A549 (cell line): ENCODE results near the gene EGFL8. TPM values are rescaled to one million over a fixed set of nuclear protein-coding genes. Genes with fewer than 3 reads are reported as not detected.
"Not testable (repeated sequence)": the region's sequence is repeated elsewhere in the genome, so short reads cannot be mapped to it uniquely, and the experiment has no call there.

Experiments used
- ATAC-seq, 2 experiments: fragments of 200-7000 bp in 1 of 2; fragments of >200 bp in 1 of 2; cut with Nextera tagmentation in 1 of 2; cut with Tn5 transposase in 1 of 2; 3 replicates each; pipeline versions ENCODE4 v1.8.0 to v1.9.1; 2018 to 2020; ENCODE audit warnings: mild to moderate bottlenecking in 1 of 2, moderate library complexity in 1 of 2
- CTCF ChIA-PET: fragments of 300-600 bp; sonication (Branson Sonifier 250); formaldehyde crosslinking; extraction: SDS; loops from one replicate; lab custom pipeline; 2021; ENCODE audit warnings: antibody characterized with exemption, inconsistent platforms; lab: Yijun Ruan, JAX
- POLR2A ChIA-PET: fragments of 350-600 bp; formaldehyde crosslinking; extraction: SDS; loops from one replicate; lab custom pipeline; 2021; ENCODE audit warnings: antibody characterized with exemption, inconsistent platforms; lab: Yijun Ruan, JAX
- DNase-seq, 2 experiments: peaks; one replicate each; pipeline versions ENCODE4 v3.0.0 to v3.0.0-alpha.2; 2011 to 2016; ENCODE audit warnings: low read depth in 1 of 2, low spot score in 1 of 2
- FAIRE-seq: peaks from 2 replicates; lab custom pipeline; 2011; peaks lifted over from hg19 to GRCh38; lab: Jason Lieb, UNC
- H3K27ac ChIP-seq, 2 experiments: fragments of >200 bp; sonication (Bioruptor Twin); formaldehyde crosslinking; 3 replicates each; pipeline ENCODE4 v1.5.1; 2016 to 2017
- H3K4me1 ChIP-seq: fragments of >200 bp; sonication (Bioruptor Twin); formaldehyde crosslinking; 3 replicates; pipeline ENCODE4 v1.6.1; 2016
- H3K4me2 ChIP-seq: fragments of >200 bp; sonication (Bioruptor Twin); formaldehyde crosslinking; 3 replicates; pipeline ENCODE4 v1.6.1; 2016
- H3K4me3 ChIP-seq: fragments of >200 bp; sonication (Bioruptor Twin); formaldehyde crosslinking; 3 replicates; pipeline ENCODE4 v1.5.1; 2016
- H3K9me3 ChIP-seq: fragments of >200 bp; sonication (Bioruptor Twin); formaldehyde crosslinking; 3 replicates; pipeline ENCODE4 v1.6.1; 2016
- BHLHE40 ChIP-seq: IDR thresholded peaks from 2 replicates; pipeline ENCODE4 v1.6.1; 2012; ENCODE audit warnings: low read depth, low read length, inconsistent platforms
- EHMT2 ChIP-seq: fragments of 200-600 bp; sonication (generic); IDR thresholded peaks from 2 replicates; pipeline ENCODE4 v1.6.1; 2016; ENCODE audit warnings: antibody characterized with exemption, low read depth, mild to moderate bottlenecking, moderate library complexity
- EP300 ChIP-seq, 2 experiments: fragments of >200 bp; sonication (Bioruptor Twin); formaldehyde crosslinking; IDR thresholded peaks; 2 replicates in 1 of 2; 3 replicates in 1 of 2; pipeline ENCODE4 v1.6.1; 2016 to 2017
- FOSL2 ChIP-seq, 2 experiments: fragments of 450-650 bp in 1 of 2; fragments of >200 bp in 1 of 2; sonication (Bioruptor Twin) in 1 of 2; formaldehyde crosslinking; IDR thresholded peaks; 2 replicates each; pipeline versions ENCODE4 v1.5.0 to v1.6.1; 2016 to 2020; ENCODE audit warnings: mild to moderate bottlenecking in 1 of 2, moderate library complexity in 1 of 2
- FOXS1 ChIP-seq: fragments of 250-450 bp; sonication (Bioruptor Pico); IDR thresholded peaks from 2 replicates; pipeline ENCODE4 v1.5.0; 2020; ENCODE audit warnings: mild to moderate bottlenecking, moderate library complexity
- GATA3 ChIP-seq: IDR thresholded peaks from 2 replicates; pipeline ENCODE4 v1.6.1; 2012; ENCODE audit warnings: borderline replicate concordance
- JUN ChIP-seq, 2 experiments: fragments of >200 bp; sonication (Bioruptor Twin); formaldehyde crosslinking; IDR thresholded peaks; 2 replicates in 1 of 2; 3 replicates in 1 of 2; pipeline ENCODE4 v1.6.1; 2016 to 2017
- KDM5A ChIP-seq: fragments of 200-600 bp; sonication (generic); IDR thresholded peaks from 2 replicates; pipeline ENCODE4 v1.6.1; 2016; ENCODE audit warnings: antibody characterized with exemption, mild to moderate bottlenecking
- MAZ ChIP-seq: fragments of 150-350 bp; IDR thresholded peaks from 2 replicates; pipeline ENCODE4 v1.6.1; 2014; ENCODE audit warnings: antibody characterized with exemption, low read depth, low read length, borderline replicate concordance
- NPAS2 ChIP-seq: fragments of 250-450 bp; sonication (Bioruptor Pico); IDR thresholded peaks from 2 replicates; pipeline ENCODE4 v1.8.0; 2022; ENCODE audit warnings: mild to moderate bottlenecking, moderate library complexity, borderline replicate concordance
- NR3C1 ChIP-seq: fragments of >200 bp; sonication (Bioruptor Twin); formaldehyde crosslinking; IDR thresholded peaks from 3 replicates; pipeline ENCODE4 v1.6.1; 2017
- POLR2A ChIP-seq: IDR thresholded peaks from 2 replicates; pipeline ENCODE4 v1.6.1; 2012; ENCODE audit warnings: mild to moderate bottlenecking, low read length
- POLR2AphosphoS2 ChIP-seq: conservative IDR thresholded peaks from 2 replicates; pipeline ENCODE4 v1.6.1; 2012; ENCODE audit warnings: low read length, improper control_type of control experiment, inconsistent platforms
- RAD21 ChIP-seq, 2 experiments: fragments of >200 bp in 1 of 2; sonication (Bioruptor Twin) in 1 of 2; formaldehyde crosslinking in 1 of 2; IDR thresholded peaks in 1 of 2; conservative IDR thresholded peaks in 1 of 2; 2 replicates in 1 of 2; 3 replicates in 1 of 2; pipeline ENCODE4 v1.6.1; 2012 to 2018; ENCODE audit warnings: inconsistent platforms in 1 of 2
- RFX5 ChIP-seq: fragments of 450-650 bp; IDR thresholded peaks from 2 replicates; pipeline ENCODE4 v1.7.1; 2014; ENCODE audit warnings: antibody characterized with exemption, mild to moderate bottlenecking, moderate library complexity
- RNF2 ChIP-seq: fragments of 200-600 bp; sonication (generic); IDR thresholded peaks from 2 replicates; pipeline ENCODE4 v1.6.1; 2016; ENCODE audit warnings: low read depth, mild to moderate bottlenecking, antibody characterized with exemption, moderate library complexity, borderline replicate concordance
- TFCP2L1 ChIP-seq: fragments of 250-450 bp; sonication (Bioruptor Pico); IDR thresholded peaks from 2 replicates; pipeline ENCODE4 v1.5.0; 2021; ENCODE audit warnings: mild to moderate bottlenecking
- ZNF302 ChIP-seq: fragments of 250-450 bp; sonication (Bioruptor Pico); IDR thresholded peaks from 2 replicates; pipeline ENCODE4 v1.9.0; 2021; ENCODE audit warnings: inconsistent platforms, mild to moderate bottlenecking, moderate library complexity
- WGBS: methylation state at CpG from one replicate; pipeline ENCODE4 v1.1.6; 2017; ENCODE audit errors: missing lambda C conversion rate; 5-methylcytosine and 5-hydroxymethylcytosine counted together
- polyA plus RNA-seq, 4 experiments: library from polyadenylated mRNA; depleted of rRNA in 3 of 4; stranded (reverse); fragments of >200 nt; fragmentation: RNase III in 1 of 4; extraction: RNeasy Plus Mini Kit Qiagen cat#74134 plus additional on column Dnase treatment in 1 of 4; gene quantifications; 2 replicates in 3 of 4; 3 replicates in 1 of 4; pipeline ENCODE4 v1.2.3, GENCODE V29; 2011 to 2017
- TF ChIP-seq, protein P1 (sequence below): IDR thresholded peaks from 2 replicates; pipeline ENCODE4 v1.6.1; 2012
- TF ChIP-seq, protein P2 (sequence below): fragments of >200 bp; sonication (Bioruptor Twin); formaldehyde crosslinking; IDR thresholded peaks from 3 replicates; pipeline ENCODE4 v1.5.1; 2016

EGFL8 gene
- polyA plus RNA-seq, 2 of the 4 experiments (the other 2 are of a cell fraction), result 2.0 to 3.1 TPM

DNA sequence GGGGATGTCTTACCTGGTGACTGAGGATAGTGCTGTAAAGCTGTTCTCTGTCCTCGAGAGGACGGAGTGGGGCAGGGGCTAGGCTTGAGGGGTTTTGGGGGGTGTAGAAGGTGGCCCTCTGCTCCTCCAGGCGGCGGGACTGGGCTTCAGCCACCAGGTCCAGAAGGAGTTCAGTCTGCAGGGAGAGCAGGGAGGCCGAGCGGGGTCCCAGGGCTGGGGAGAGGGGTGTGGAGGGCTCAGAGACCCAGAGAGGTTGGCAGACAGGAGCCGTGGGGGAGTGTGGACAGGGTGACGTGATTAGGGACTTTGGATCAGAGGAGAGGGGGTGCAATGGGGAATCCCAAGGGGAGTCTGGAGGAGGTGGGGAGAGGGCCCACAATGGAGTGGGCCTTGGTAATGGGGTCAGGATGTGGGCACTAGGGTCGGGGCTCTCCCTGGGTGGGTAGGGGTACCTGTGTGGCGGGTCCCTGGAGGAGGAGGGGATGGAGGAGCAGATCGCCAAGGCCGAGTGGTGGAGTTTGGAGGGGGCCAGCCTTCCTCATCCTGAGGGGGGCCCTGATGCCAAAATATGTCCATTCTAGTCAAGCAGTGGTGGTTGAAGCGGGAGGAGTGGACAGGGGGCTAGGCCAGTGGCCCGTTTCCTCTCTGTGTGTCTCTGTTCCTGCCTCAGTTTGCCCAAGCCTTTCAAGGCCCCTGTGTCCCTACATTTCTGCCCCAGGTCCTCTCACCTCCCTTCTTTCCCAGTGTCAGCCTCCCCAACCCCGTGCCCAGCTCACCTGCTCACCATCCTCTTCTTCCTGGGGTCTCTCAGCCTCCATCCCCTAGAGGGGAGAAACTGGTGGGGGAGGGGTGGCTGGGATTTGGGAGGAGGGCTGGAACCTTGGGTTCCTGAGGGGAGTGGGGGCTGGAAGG lies 27.6 kb downstream of the EGFL8 start (continued):
- TF ChIP-seq, protein P1, sequence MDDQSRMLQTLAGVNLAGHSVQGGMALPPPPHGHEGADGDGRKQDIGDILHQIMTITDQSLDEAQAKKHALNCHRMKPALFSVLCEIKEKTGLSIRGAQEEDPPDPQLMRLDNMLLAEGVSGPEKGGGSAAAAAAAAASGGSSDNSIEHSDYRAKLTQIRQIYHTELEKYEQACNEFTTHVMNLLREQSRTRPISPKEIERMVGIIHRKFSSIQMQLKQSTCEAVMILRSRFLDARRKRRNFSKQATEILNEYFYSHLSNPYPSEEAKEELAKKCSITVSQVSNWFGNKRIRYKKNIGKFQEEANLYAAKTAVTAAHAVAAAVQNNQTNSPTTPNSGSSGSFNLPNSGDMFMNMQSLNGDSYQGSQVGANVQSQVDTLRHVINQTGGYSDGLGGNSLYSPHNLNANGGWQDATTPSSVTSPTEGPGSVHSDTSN, result no peak
- TF ChIP-seq POLR2AphosphoS2 (no peak), TFCP2L1 (no peak)

DNA sequence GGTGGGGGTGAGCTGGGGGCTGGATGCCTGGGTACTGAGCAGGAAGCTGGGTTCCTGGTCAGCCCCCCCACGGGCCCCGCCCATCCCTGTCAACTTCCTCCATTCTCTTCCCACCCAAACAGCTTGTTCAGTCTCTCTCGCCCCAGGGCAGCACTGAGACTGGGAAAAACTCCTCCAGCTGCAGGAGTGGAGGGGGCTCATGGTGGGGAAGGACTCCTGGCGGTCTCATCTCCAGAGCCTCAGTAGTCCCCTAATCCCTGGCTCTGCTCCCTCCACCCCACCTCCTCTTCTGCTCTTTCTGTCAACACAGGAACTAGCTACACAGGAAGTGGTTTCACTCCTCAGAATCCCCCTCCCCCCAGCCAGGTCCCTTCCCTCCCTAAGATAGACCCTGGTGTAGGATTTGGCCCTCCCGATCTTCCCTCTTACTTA lies 28.2 kb downstream of the EGFL8 start, which contains the start of gene GPSM3:
Gene GPSM3 (minus strand): TSS at position 36 of the 432 bp plus-strand sequence. CDS start 130 bp downstream, outside the sequence.
- TF ChIP-seq ZNF302 (CRISPR knock-in tag) (no peak), RNF2 (no peak), BHLHE40 (no peak), EHMT2 (no peak), RFX5 (no peak), FOXS1 (CRISPR knock-in tag) (no peak), NPAS2 (no peak), FOSL2 (IDR thresholded peaks at IDR 0.05) (no peak), FOSL2 (CRISPR knock-in tag; IDR thresholded peaks at IDR 0.05) (no peak), GATA3 (no peak), RAD21 (conservative IDR thresholded peaks at IDR 0.05 in 1 of 2, IDR thresholded peaks at IDR 0.05 in 1 of 2) (no peak), JUN (IDR thresholded peaks at IDR 0.05) (no peak), NR3C1 (no peak), POLR2A (no peak), KDM5A (no peak), EP300 (IDR thresholded peaks at IDR 0.05) (no peak), MAZ (no peak)
- TF ChIP-seq, protein P2, sequence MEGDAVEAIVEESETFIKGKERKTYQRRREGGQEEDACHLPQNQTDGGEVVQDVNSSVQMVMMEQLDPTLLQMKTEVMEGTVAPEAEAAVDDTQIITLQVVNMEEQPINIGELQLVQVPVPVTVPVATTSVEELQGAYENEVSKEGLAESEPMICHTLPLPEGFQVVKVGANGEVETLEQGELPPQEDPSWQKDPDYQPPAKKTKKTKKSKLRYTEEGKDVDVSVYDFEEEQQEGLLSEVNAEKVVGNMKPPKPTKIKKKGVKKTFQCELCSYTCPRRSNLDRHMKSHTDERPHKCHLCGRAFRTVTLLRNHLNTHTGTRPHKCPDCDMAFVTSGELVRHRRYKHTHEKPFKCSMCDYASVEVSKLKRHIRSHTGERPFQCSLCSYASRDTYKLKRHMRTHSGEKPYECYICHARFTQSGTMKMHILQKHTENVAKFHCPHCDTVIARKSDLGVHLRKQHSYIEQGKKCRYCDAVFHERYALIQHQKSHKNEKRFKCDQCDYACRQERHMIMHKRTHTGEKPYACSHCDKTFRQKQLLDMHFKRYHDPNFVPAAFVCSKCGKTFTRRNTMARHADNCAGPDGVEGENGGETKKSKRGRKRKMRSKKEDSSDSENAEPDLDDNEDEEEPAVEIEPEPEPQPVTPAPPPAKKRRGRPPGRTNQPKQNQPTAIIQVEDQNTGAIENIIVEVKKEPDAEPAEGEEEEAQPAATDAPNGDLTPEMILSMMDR, result no peak
- TF ChIP-seq, protein P1, result no peak
- TF ChIP-seq, all 56 proteins: peak for 0
- H3K4me3 ChIP-seq, result no peak within 1 kb of the TSS
- peak within 1 kb of the TSS; percentile 23; the same call in 1 of the 3 replicates for H3K4me2 ChIP-seq
- POLR2A ChIA-PET, result no interaction called here
- WGBS, result 77% methylated on average over 5 of the region's 5 CpGs
- ATAC-seq, result no peak
- peaks cover 39% of the 10 kb centered on the region for H3K4me1 ChIP-seq
- FAIRE-seq, result no peak
- H3K9me3 ChIP-seq, result no peaks in the 10 kb centered on the region
- DNase-seq, result no peak
- CTCF ChIA-PET, result interaction anchor here (0.6 to 2.3 kb wide), 4 partner anchors 38 to 164 kb away, joined by 3 to 10 read pairs (median 4); no protein-coding TSS in a partner anchor
- H3K27ac ChIP-seq, result peak within 1 kb of the TSS; percentile 30 to 100; a peak in 4 of 6 replicates

DNA sequence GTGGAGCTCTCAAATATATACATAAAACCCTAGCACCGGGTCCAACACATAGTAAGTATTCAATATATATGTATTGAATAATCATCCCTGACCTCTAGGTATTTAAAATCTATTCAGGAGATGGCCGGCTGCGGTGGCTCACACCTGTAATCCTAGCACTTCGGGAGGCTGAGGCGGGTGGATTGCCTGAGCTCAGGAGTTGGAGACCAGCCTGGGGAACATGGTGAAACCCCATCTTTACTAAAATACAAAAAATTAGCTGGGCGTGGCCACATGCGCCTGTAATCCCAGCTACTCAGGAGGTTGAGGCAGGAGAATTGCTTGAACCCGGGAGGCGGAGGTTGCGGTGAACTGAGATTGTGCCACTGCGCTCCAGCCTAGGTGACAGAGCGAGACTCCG lies 28.7 kb downstream of the EGFL8 start:
- ATAC-seq, H3K27ac ChIP-seq, H3K9me3 ChIP-seq, POLR2A ChIA-PET, FAIRE-seq, H3K4me2 ChIP-seq, DNase-seq, H3K4me3 ChIP-seq: not testable (repeated sequence)
- H3K4me1 ChIP-seq, result peaks cover 39% of the 10 kb centered on the region
- WGBS, result 86% methylated on average over 9 of the region's 13 CpGs
- CTCF ChIA-PET, result interaction anchor here (1.2 to 2.3 kb wide), 2 partner anchors 68 to 75 kb away, joined by 4 to 10 read pairs; no protein-coding TSS in a partner anchor
